Type B pancreatic cell (in vitro differentiated cells): ENCODE results near the gene SNX32. TPM values are rescaled to one million over a fixed set of nuclear protein-coding genes. Genes with fewer than 3 reads are reported as not detected.

Source experiments
- DNase-seq: peaks from one replicate; pipeline ENCODE4 v3.0.0; 2021; ENCODE audit warnings: mixed read lengths; ENCODE audit not compliant: unreplicated experiment; ENCODE audit errors: extremely low spot score
- H3K27ac Mint-ChIP-seq: 2 replicates; pipeline ENCODE4 v1.8.0; 2021; ENCODE audit warnings: mild to moderate bottlenecking, mixed read lengths
- H3K27me3 Mint-ChIP-seq: 2 replicates; pipeline ENCODE4 v1.8.0; 2021; ENCODE audit warnings: mixed read lengths
- H3K36me3 Mint-ChIP-seq: 2 replicates; pipeline ENCODE4 v1.8.0; 2021; ENCODE audit warnings: mixed read lengths
- H3K4me1 Mint-ChIP-seq: one replicate; pipeline ENCODE4 v1.8.0; 2021; ENCODE audit warnings: mixed read lengths; ENCODE audit not compliant: unreplicated experiment
- H3K4me3 Mint-ChIP-seq: 2 replicates; pipeline ENCODE4 v1.8.0; 2021; ENCODE audit warnings: mild to moderate bottlenecking, mixed read lengths
- H3K9me3 Mint-ChIP-seq: 2 replicates; pipeline ENCODE4 v1.8.0; 2021; ENCODE audit warnings: mixed read lengths
- CTCF ChIP-seq: fragments of 200-600 bp; sonication (generic); conservative IDR thresholded peaks from 2 replicates; pipeline ENCODE4 v1.5.0; 2021; ENCODE audit warnings: antibody characterized with exemption, mild to moderate bottlenecking
- total RNA-seq: library from RNA; stranded (reverse); gene quantifications from 2 replicates; pipeline ENCODE4 v1.2.1, GENCODE V29; 2021; ENCODE audit warnings: low replicate concordance

Gene SNX32
- total RNA-seq, 1 donor from 2014 or later: 4.2 TPM

GRCh38 chr11:65862191-65862735, 28.5 kb downstream of the SNX32 start:
- H3K4me1 Mint-ChIP-seq: peaks cover 15% of the 10 kb centered on the region
- H3K27me3 Mint-ChIP-seq: no peaks in the 10 kb centered on the region
- no peak for DNase-seq
- no peaks in the 10 kb centered on the region for H3K9me3 Mint-ChIP-seq
- H3K36me3 Mint-ChIP-seq: peaks cover 4% of the 10 kb centered on the region
- no peak for TF ChIP-seq CTCF
- H3K27ac Mint-ChIP-seq: peak overlapping the region; percentile 71
- peak overlapping the region; percentile 68 for H3K4me3 Mint-ChIP-seq

GRCh38 chr11:65862941-65863888, 29.5 kb downstream of the SNX32 start:
- peaks cover 21% of the 10 kb centered on the region for H3K4me1 Mint-ChIP-seq
- peaks cover 4% of the 10 kb centered on the region for H3K36me3 Mint-ChIP-seq
- H3K27ac Mint-ChIP-seq: peak overlapping the region; percentile 71
- TF ChIP-seq CTCF: no peak
- peak overlapping the region; percentile 68 for H3K4me3 Mint-ChIP-seq
- no peaks in the 10 kb centered on the region for H3K9me3 Mint-ChIP-seq
- H3K27me3 Mint-ChIP-seq: no peaks in the 10 kb centered on the region
- no peak for DNase-seq

- TF ChIP-seq CTCF: no peak
- H3K9me3 Mint-ChIP-seq: no peaks in the 10 kb centered on the region
- peaks cover 4% of the 10 kb centered on the region for H3K36me3 Mint-ChIP-seq
- no peak overlapping the region for H3K4me3 Mint-ChIP-seq
- no peak overlapping the region for H3K27ac Mint-ChIP-seq
- DNase-seq: no peak
- H3K27me3 Mint-ChIP-seq: no peaks in the 10 kb centered on the region
- peaks cover 21% of the 10 kb centered on the region for H3K4me1 Mint-ChIP-seq
Measured at GRCh38 chr11:65863889-65864705, 30.3 kb downstream of the SNX32 start.

- peaks cover 4% of the 10 kb centered on the region for H3K36me3 Mint-ChIP-seq
- H3K9me3 Mint-ChIP-seq: no peaks in the 10 kb centered on the region
- H3K4me1 Mint-ChIP-seq: peaks cover 21% of the 10 kb centered on the region
- no peaks in the 10 kb centered on the region for H3K27me3 Mint-ChIP-seq
- no peak overlapping the region for H3K4me3 Mint-ChIP-seq
- TF ChIP-seq CTCF: no peak
- no peak overlapping the region for H3K27ac Mint-ChIP-seq
- no peak for DNase-seq
Measured at GRCh38 chr11:65864706-65865471, 31.1 kb downstream of the SNX32 start.
